KOPT-K1 (cell line): ENCODE measurements around the gene CTF1.
A peak's percentile ranks its signal among the peaks of the same experiment; 100 is the strongest.

Experiments
- H3K27ac ChIP-seq: fragments of 200-600 bp; sonication (generic); 2 replicates; pipeline ENCODE4 v1.5.1; 2016; ENCODE audit warnings: antibody characterized with exemption, mild to moderate bottlenecking, low read depth, low read length; ENCODE audit not compliant: poor library complexity, severe bottlenecking
- H3K36me3 ChIP-seq: fragments of 200-600 bp; sonication (generic); 2 replicates; pipeline ENCODE4 v1.5.1; 2017; ENCODE audit warnings: antibody characterized with exemption, mild to moderate bottlenecking, low read length, moderate library complexity; ENCODE audit not compliant: insufficient read depth
- H3K9me3 ChIP-seq: fragments of 200-600 bp; sonication (generic); 2 replicates; pipeline ENCODE4 v1.5.1; 2017; ENCODE audit warnings: antibody characterized with exemption, low read length, mild to moderate bottlenecking; ENCODE audit not compliant: insufficient read depth, poor library complexity, severe bottlenecking

CTF1 gene

DNA sequence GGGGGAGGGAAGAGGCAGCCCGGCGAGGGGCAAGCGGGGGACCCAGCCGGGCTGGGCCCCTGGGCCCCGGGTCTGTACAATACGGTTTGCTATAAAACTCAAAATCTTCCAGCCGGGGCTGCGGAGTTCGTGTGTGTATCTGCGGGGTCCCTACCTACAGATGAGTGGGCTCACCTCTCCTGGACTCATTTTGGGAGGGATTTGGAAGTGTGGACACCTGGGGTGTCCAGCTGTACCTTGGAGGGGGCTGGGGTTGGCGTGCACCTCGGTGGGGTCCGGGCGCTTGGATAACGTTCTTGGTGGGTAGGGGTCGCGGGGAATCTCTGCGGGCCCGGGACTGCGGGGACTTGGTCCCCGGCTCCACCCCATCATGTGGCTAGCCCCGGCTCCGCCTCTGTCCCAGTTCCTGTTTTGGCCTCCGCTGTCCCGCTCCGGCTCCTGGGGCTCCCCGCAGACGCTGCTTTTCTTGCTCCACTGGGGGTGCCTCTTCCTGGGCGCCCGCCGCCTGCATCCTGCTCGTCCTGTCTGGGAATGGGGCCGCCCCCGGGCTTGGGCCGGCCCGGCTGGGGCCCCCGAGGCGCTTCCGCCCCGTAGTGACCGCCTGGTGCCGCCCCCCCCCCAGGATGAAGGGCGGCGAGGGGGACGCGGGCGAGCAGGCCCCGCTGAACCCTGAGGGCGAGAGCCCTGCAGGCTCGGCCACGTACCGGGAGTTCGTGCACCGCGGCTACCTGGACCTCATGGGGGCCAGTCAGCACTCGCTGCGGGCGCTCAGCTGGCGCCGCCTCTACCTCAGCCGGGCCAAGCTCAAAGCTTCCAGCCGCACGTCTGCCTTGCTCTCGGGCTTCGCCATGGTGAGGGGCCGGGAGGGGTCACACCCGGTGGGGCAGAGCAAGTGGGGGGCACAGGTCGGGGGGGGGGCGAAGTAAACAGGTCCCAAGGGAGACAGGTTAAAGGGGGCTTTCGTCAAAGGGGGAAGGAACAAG, 52.5 kb downstream of the CTF1 start, which contains the start of gene ORAI3:
Gene ORAI3, plus strand, starts transcription at position 402 of the 983 bp plus-strand sequence. Its CDS starts 222 bp downstream, at position 624.
- peaks cover 35% of the 10 kb centered on the region for H3K36me3 ChIP-seq
- H3K27ac ChIP-seq: peak within 1 kb of the TSS; percentile 77
- no peaks in the 10 kb centered on the region for H3K9me3 ChIP-seq

DNA sequence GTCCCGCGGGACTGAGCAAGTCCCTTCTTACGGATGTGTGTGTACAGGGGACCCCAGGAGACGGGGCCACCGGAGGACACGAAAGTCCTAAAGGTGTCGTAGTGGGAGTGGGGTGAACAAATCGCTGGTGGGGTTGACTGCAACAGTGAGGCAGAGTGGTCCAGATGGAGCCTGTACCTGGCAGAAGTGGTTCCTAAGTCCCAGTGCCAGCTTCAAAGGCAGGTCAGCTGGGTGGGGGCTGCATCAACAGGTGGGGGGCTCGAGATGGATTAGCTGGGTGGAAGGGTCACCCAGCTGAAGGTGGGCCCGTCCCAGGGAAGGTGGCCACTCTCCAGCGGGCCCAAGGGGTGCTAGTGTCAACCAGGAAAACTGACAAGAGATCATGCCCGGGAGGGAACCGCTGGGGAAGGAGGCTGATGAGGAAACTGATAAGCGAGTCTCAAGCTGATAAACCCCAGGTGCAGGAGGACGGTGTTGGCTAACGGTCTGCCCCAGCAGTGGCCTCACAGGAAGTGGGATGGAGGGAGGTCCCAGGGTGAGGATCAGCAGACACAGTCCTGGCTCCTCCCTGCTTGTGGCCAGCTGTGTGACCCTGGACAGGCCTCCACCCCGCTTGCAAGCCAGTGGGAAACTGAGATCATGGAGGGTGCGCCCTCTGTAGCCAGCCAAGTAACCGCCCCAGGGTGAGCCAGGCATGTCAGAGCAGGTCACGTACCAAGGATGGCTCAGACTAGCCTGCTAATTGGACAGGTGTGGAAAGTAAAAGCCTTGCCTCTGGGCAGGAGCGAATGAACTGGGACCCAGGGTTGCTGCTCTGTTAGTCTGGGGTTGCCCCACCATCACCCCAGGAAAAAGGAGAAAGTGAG, 53.5 kb downstream of the CTF1 start:
- Histone ChIP-seq H3K27ac (peak overlapping the region; percentile 77), H3K36me3 (peaks cover 26% of the 10 kb centered on the region; the same call in 1 of the 2 replicates)

DNA sequence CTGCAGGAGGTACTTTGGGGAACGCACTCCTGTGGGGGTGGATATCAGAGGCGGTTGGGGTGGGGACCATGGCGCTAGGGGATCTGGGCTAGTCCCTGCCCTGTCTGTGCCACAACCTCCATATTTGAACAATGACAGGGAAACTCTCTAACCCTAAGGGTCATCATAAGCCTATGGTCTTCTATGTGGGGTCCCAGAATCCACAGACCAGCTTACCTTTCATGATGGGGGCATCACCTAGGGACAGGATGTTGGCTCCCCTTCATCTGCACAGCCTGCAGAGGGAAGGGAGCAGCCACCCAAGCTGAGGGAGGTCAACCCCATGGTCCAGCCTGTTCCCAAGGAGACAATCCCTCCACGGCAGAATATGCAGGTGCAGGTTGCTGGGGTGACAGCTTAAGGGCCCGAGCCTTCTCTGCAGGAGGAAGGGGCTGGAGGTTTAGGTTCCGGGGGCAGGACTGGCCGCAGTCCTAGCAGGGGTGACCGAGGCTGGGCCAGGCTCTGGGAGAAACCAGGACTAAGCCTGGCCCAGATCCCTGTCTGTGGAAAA, 54.2 kb downstream of the CTF1 start:
- Histone ChIP-seq H3K9me3 (no peaks in the 10 kb centered on the region), H3K36me3 (peaks cover 21% of the 10 kb centered on the region; the same call in 1 of the 2 replicates), H3K27ac (peak overlapping the region; percentile 77)

More for the DNA sequence above, 53.5 kb downstream of the CTF1 start:
- no peaks in the 10 kb centered on the region for H3K9me3 ChIP-seq

DNA sequence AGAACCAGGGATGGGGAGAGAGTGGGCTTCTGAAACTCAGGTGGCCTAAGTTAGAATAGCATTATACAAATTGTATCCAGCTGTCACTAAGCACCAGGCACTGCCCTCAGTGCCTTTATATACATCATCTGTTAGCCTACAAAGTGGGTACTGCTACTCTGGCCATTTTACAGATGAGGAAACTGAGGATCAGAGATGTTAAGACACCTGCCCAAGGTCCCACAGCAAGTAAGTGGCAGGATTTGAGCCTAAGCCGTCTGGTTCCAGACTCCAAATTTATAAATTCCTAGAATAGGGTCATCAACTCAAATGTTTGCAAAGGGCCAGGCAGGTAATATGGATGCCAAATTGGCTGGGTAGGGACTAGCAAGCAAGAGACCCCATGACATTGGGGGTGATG, 54.8 kb downstream of the CTF1 start:
- Histone ChIP-seq H3K36me3 (peaks cover 21% of the 10 kb centered on the region; the same call in 1 of the 2 replicates), H3K27ac (peak overlapping the region; percentile 77), H3K9me3 (no peaks in the 10 kb centered on the region)

DNA sequence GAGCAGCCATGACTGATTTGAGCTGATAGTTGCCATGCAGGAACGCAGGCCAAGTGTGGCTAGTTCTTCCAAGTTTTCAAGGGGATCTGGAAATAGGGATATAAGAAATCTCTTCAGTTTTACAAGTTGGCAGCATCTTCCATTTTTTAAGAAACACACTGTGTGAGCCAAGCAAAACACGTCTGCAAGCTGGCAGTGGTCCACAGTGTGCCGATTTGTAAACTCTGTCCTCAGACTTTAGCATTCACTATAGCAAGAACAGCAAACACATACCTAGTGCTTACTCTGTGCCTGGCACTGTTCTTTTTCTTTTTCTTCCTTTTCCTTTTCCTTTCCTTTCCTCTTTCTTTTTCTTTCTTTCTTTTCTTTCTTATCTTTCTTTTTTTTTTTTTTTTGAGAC, 55.3 kb downstream of the CTF1 start:
- Histone ChIP-seq H3K27ac (peak overlapping the region; percentile 77), H3K36me3 (peaks cover 16% of the 10 kb centered on the region; the same call in 1 of the 2 replicates), H3K9me3 (no peaks in the 10 kb centered on the region)

DNA sequence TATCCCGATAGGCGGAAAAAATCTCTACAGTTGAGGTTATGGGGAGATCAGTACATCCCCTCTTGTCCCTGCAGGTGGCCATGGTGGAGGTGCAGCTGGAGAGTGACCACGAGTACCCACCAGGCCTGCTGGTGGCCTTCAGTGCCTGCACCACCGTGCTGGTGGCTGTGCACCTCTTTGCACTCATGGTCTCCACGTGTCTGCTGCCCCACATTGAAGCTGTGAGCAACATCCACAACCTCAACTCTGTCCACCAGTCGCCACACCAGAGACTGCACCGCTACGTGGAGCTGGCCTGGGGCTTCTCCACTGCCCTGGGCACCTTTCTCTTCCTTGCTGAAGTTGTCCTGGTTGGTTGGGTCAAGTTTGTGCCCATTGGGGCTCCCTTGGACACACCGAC, 56.7 kb downstream of the CTF1 start:
- peak overlapping the region; percentile 62 for H3K27ac ChIP-seq
- H3K9me3 ChIP-seq: no peaks in the 10 kb centered on the region
- peaks cover 3% of the 10 kb centered on the region; the same call in 1 of the 2 replicates for H3K36me3 ChIP-seq
